GM12875 (cell line): ENCODE results near the gene ZBTB16.

Experiments used
- H3K4me3 ChIP-seq: one replicate; pipeline ENCODE4 v1.5.1; 2011; ENCODE audit warnings: low read depth, low read length, control low read depth
- TF ChIP-seq, protein P1 (sequence below): IDR thresholded peaks from 2 replicates; pipeline ENCODE4 v1.5.1; 2011; ENCODE audit warnings: low read depth, mild to moderate bottlenecking, control low read depth, inconsistent platforms, low read length, moderate library complexity, borderline replicate concordance; ENCODE audit not compliant: insufficient read depth

Gene ZBTB16

GRCh38 chr11:114221037-114221436 lies 161.5 kb downstream of the ZBTB16 start:
- TF ChIP-seq, protein P1, sequence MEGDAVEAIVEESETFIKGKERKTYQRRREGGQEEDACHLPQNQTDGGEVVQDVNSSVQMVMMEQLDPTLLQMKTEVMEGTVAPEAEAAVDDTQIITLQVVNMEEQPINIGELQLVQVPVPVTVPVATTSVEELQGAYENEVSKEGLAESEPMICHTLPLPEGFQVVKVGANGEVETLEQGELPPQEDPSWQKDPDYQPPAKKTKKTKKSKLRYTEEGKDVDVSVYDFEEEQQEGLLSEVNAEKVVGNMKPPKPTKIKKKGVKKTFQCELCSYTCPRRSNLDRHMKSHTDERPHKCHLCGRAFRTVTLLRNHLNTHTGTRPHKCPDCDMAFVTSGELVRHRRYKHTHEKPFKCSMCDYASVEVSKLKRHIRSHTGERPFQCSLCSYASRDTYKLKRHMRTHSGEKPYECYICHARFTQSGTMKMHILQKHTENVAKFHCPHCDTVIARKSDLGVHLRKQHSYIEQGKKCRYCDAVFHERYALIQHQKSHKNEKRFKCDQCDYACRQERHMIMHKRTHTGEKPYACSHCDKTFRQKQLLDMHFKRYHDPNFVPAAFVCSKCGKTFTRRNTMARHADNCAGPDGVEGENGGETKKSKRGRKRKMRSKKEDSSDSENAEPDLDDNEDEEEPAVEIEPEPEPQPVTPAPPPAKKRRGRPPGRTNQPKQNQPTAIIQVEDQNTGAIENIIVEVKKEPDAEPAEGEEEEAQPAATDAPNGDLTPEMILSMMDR, result no peak
- H3K4me3 ChIP-seq, result no peak overlapping the region

DNA sequence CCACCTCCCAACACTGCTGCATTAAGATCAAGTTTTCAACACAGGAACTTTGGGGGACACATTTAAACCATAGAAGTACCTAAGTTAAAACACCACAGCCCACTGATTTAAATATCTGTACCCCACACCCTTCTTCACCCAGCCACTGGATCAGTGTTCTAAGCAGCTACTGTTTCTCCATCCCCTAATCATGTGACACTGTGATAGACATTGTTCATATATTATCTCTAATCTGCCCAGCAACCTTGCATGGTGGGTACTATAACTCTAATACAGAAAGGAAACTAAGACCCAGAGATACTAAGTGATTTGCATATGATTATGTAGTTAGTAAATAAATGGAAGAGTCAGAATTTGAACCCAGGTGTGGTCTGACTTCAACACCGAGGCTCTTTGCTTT lies 166.2 kb downstream of the ZBTB16 start:
- TF ChIP-seq, protein P1, result no peak
- H3K4me3 ChIP-seq, result no peak overlapping the region

GRCh38 chr11:114226356-114226755 lies 166.8 kb downstream of the ZBTB16 start:
- TF ChIP-seq, protein P1, result no peak
- H3K4me3 ChIP-seq, result no peak overlapping the region

GRCh38 chr11:114228435-114229411 lies 169.2 kb downstream of the ZBTB16 start:
- TF ChIP-seq, protein P1, result no peak
- H3K4me3 ChIP-seq, result no peak overlapping the region

GRCh38 chr11:114230031-114230704 lies 170.7 kb downstream of the ZBTB16 start:
- no peak overlapping the region for H3K4me3 ChIP-seq
- TF ChIP-seq, protein P1, result no peak

DNA sequence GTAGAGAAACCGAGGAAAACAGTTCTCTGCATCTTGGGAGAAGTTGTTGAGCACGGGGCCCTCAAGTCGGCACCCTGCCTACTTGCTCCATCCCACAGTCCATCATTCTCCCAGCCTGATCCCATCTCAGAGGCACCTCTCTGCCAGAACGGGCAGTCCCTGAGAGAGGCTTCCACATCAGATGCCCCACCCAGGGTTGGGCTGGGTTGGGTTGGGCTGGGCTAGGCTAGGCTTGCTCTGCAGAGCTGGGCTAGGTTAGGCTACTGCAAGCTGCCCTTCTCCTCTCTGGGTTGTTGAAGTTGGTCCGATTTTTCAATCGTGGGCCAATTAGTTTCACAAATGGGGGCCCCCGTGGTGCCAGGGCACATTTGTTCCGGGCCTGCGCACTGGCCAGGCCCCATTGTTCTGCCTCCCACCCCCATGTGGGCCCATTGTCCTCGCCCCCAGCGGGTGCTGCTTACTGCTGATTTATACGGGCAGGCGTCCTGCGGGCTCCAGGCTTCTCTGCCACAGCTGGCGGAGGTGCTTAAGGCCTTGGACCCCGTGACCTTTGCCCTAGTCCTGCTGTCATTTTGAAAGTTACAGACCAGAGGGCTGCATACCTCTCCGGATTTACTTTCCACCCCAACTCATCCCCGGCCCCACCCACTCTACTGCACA lies 173.0 kb downstream of the ZBTB16 start:
- TF ChIP-seq, protein P1, result no peak
- H3K4me3 ChIP-seq, result no peak overlapping the region
